ENCODE measurements around the gene PIGU. TPM values are rescaled to one million over a fixed set of nuclear protein-coding genes. Genes with fewer than 3 reads are reported as not detected.

Gene PIGU
- total RNA-seq, 1 experiment from 2014 or later, result 32.8 TPM

DNA sequence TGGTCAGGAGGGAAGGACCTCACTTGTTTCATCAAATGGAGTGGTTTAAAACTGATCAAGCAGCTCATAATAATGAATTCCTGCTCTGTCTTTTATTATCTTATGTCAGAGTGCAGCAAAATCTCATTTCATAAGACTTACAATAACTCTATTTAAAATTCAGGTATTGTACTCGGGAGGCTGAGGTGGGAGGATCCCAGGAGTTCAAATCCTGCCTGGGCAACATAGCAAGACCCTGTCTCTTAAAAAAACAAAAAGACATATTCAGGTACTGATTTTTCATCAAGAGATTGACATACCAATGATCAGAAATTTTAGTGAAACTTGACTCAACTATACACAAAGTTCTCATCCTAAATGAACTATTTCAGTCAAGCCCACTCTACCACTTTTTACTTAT, 166.3 kb downstream of the PIGU start:
- Histone ChIP-seq H3K27me3 (ENCODE audit: insufficient read depth, low read length) (no peaks in the 10 kb centered on the region), H2AK5ac (ENCODE audit: insufficient read length, low read length) (no peak overlapping the region), H3K56ac (ENCODE audit: insufficient read length, low read depth, low read length) (no peak overlapping the region), H2BK20ac (ENCODE audit: low read depth, low read length, poor library complexity, severe bottlenecking) (no peak overlapping the region), H3K23me2 (ENCODE audit: insufficient read length, low read depth, low read length, poor library complexity, severe bottlenecking) (peaks cover 5% of the 10 kb centered on the region), H2BK15ac (ENCODE audit: low read depth, low read length) (no peak overlapping the region), H3K23ac (ENCODE audit: insufficient read length, low read depth, low read length) (no peak overlapping the region), H3K9me3 (ENCODE audit: control insufficient read depth, low read depth, low read length) (no peaks in the 10 kb centered on the region), H3K27ac (ENCODE audit: insufficient read length, low read depth, low read length) (no peak overlapping the region), H2BK5ac (ENCODE audit: insufficient read length, low read length) (no peak overlapping the region), H2BK12ac (ENCODE audit: insufficient read length, low read depth, low read length) (no peak overlapping the region), H4K20me1 (ENCODE audit: control insufficient read depth, insufficient read depth, insufficient read length) (no peaks in the 10 kb centered on the region), H4K8ac (replicated peaks; ENCODE audit: insufficient read length, low read depth, low read length) (no peak overlapping the region), H4K5ac (ENCODE audit: insufficient read length, low read depth, low read length) (no peak overlapping the region), H2AFZ (ENCODE audit: low read length) (no peak overlapping the region), H3K9ac (ENCODE audit: extremely low read depth, insufficient read length, low read length) (no peak overlapping the region), H3K14ac (ENCODE audit: insufficient read depth, low read length) (no peak overlapping the region), H3K4me1 (ENCODE audit: insufficient read depth, low read length) (no peaks in the 10 kb centered on the region), H4K91ac (ENCODE audit: insufficient read length, low read depth, low read length) (no peak overlapping the region), H3K79me2 (ENCODE audit: insufficient read depth, low read length) (no peaks in the 10 kb centered on the region), H3K79me1 (ENCODE audit: insufficient read depth, low read depth, low read length, poor library complexity, severe bottlenecking) (no peaks in the 10 kb centered on the region), H3K18ac (ENCODE audit: insufficient read length, low read depth, low read length) (no peak overlapping the region), H2BK120ac (ENCODE audit: low read depth, low read length, poor library complexity, severe bottlenecking) (no peak overlapping the region), H3T11ph (ENCODE audit: low read length) (no peak overlapping the region), H3K4me2 (ENCODE audit: insufficient read depth, insufficient read length, low read length) (no peak overlapping the region), H3K4ac (ENCODE audit: low read depth, low read length) (no peak overlapping the region)
- TF ChIP-seq, protein P1, sequence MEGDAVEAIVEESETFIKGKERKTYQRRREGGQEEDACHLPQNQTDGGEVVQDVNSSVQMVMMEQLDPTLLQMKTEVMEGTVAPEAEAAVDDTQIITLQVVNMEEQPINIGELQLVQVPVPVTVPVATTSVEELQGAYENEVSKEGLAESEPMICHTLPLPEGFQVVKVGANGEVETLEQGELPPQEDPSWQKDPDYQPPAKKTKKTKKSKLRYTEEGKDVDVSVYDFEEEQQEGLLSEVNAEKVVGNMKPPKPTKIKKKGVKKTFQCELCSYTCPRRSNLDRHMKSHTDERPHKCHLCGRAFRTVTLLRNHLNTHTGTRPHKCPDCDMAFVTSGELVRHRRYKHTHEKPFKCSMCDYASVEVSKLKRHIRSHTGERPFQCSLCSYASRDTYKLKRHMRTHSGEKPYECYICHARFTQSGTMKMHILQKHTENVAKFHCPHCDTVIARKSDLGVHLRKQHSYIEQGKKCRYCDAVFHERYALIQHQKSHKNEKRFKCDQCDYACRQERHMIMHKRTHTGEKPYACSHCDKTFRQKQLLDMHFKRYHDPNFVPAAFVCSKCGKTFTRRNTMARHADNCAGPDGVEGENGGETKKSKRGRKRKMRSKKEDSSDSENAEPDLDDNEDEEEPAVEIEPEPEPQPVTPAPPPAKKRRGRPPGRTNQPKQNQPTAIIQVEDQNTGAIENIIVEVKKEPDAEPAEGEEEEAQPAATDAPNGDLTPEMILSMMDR (conservative IDR thresholded peaks at IDR 0.05), result no peak
- H3K27me3 Mint-ChIP-seq (ENCODE audit: low read depth), result no peaks in the 10 kb centered on the region
- no peaks in the 10 kb centered on the region; a peak in 1 of 5 replicates for H3K9me3 Mint-ChIP-seq
- no peak overlapping the region for H3K4me3 Mint-ChIP-seq
- peaks cover 14 to 20% of the 10 kb centered on the region in 2 experiments for H3K4me1 Mint-ChIP-seq
- H3K27ac Mint-ChIP-seq, result no peak overlapping the region
- no peak for DNase-seq
- H3K36me3 Mint-ChIP-seq (ENCODE audit: insufficient read depth in 1 of 3, low read depth in 3 of 3), result peaks cover 0 to 36% (median 24%) of the 10 kb centered on the region in 3 experiments; a peak in 5 of 7 replicates
- no CpG with 5 or more reads among the region's 1 CpG for WGBS (ENCODE audit: extremely low coverage, insufficient read length, low lambda C conversion rate)

Other genes with a start within 250 kb of the PIGU start
- 200 and 209 TPM in 2 replicates for gene DYNLRB1, start 160.7 kb downstream of the PIGU start, total RNA-seq (2021)
- gene MAP1LC3A, start 118.4 kb downstream of the PIGU start, total RNA-seq (2021), result 24.3 and 25.9 TPM in 2 replicates
- gene TP53INP2, start 27.3 kb upstream of the PIGU start, total RNA-seq (2021), result 8.0 TPM in 2 replicates
- 23.9 and 25.2 TPM in 2 replicates for gene NCOA6, start 148.6 kb upstream of the PIGU start, total RNA-seq (2021)
- gene GGT7, start 195.8 kb upstream of the PIGU start, total RNA-seq (2021), result 38.6 and 40.9 TPM in 2 replicates
- gene ACSS2, start 199.5 kb upstream of the PIGU start, total RNA-seq (2021), result 12.2 and 15.4 TPM in 2 replicates